OCI-LY1 (cell line): Measurements from ENCODE around the gene ANKRD11.

ENCODE experiments used
- H2AFZ ChIP-seq: fragments of 200-600 bp; sonication (generic), shearing (Covaris generic); 2 replicates; pipeline ENCODE4 v1.6.0; 2014; ENCODE audit warnings: antibody characterized with exemption, mild to moderate bottlenecking, low read length
- H3F3A ChIP-seq: fragments of 200-600 bp; sonication (generic), shearing (Covaris generic); 2 replicates; pipeline ENCODE4 v1.6.0; 2014; ENCODE audit warnings: mild to moderate bottlenecking, antibody characterized with exemption, low read length, moderate library complexity; ENCODE audit not compliant: insufficient read depth
- H3K27ac ChIP-seq: fragments of 200-600 bp; sonication (generic); 2 replicates; pipeline ENCODE4 v1.5.1; 2014; ENCODE audit warnings: low read length, mixed run types, mild to moderate bottlenecking, low read depth; ENCODE audit not compliant: poor library complexity, severe bottlenecking
- H3K27me3 ChIP-seq: fragments of 200-600 bp; sonication (generic); 2 replicates; pipeline ENCODE4 v1.6.0; 2014; ENCODE audit warnings: antibody characterized with exemption, mild to moderate bottlenecking, low read length, moderate library complexity; ENCODE audit not compliant: insufficient read depth
- H3K36me3 ChIP-seq: fragments of 200-600 bp; sonication (generic); 2 replicates; pipeline ENCODE4 v1.6.1; 2014; ENCODE audit warnings: mild to moderate bottlenecking, antibody characterized with exemption, low read length, moderate library complexity, mixed read lengths; ENCODE audit not compliant: insufficient read depth
- H3K4me1 ChIP-seq: fragments of 200-600 bp; sonication (generic); 2 replicates; pipeline ENCODE4 v1.5.1; 2014; ENCODE audit warnings: mild to moderate bottlenecking, low read length, moderate library complexity; ENCODE audit not compliant: insufficient read depth, severe bottlenecking
- H3K4me2 ChIP-seq: fragments of 200-600 bp; sonication (generic), shearing (Covaris generic); 2 replicates; pipeline ENCODE4 v1.6.1; 2014; ENCODE audit warnings: low read length
- H3K4me3 ChIP-seq: fragments of 200-600 bp; sonication (generic); 2 replicates; pipeline ENCODE4 v1.5.1; 2014; ENCODE audit warnings: low read length, low read depth, mild to moderate bottlenecking, mixed read lengths; ENCODE audit not compliant: poor library complexity, severe bottlenecking
- H3K79me2 ChIP-seq: fragments of 200-600 bp; shearing (Covaris generic); 2 replicates; pipeline ENCODE4 v1.6.1; 2016; ENCODE audit warnings: mixed run types, low read length, mixed read lengths; ENCODE audit not compliant: insufficient read depth
- H3K9ac ChIP-seq: fragments of 200-600 bp; sonication (generic), shearing (Covaris generic); 2 replicates; pipeline ENCODE4 v1.6.1; 2014; ENCODE audit warnings: mild to moderate bottlenecking, low read length, mixed read lengths
- H3K9me2 ChIP-seq: fragments of 200-600 bp; sonication (generic), shearing (Covaris generic); 2 replicates; pipeline ENCODE4 v1.6.1; 2014; ENCODE audit warnings: low read depth, mild to moderate bottlenecking, low read length, mixed read lengths
- H3K9me3 ChIP-seq: fragments of 200-600 bp; shearing (Covaris generic); 2 replicates; pipeline ENCODE4 v1.6.1; 2014; ENCODE audit warnings: low read length, mixed read lengths
- H4K20me1 ChIP-seq: fragments of 200-600 bp; sonication (generic), shearing (Covaris generic); 2 replicates; pipeline ENCODE4 v1.6.0; 2016; ENCODE audit warnings: mild to moderate bottlenecking, low read length; ENCODE audit not compliant: insufficient read depth
- CTCF ChIP-seq: fragments of 200-600 bp; sonication (generic), shearing (Covaris generic); IDR thresholded peaks from 2 replicates; pipeline ENCODE4 v1.5.1; 2017; ENCODE audit warnings: mild to moderate bottlenecking, antibody characterized with exemption, low read length, moderate library complexity, mixed read lengths
- EZH2 ChIP-seq: fragments of 200-600 bp; sonication (generic), shearing (Covaris generic); IDR thresholded peaks from 2 replicates; pipeline ENCODE4 v1.8.0; 2017; ENCODE audit warnings: borderline replicate concordance, mixed run types, mild to moderate bottlenecking, antibody characterized with exemption, low read length, moderate library complexity, mixed read lengths

The ANKRD11 gene

DNA sequence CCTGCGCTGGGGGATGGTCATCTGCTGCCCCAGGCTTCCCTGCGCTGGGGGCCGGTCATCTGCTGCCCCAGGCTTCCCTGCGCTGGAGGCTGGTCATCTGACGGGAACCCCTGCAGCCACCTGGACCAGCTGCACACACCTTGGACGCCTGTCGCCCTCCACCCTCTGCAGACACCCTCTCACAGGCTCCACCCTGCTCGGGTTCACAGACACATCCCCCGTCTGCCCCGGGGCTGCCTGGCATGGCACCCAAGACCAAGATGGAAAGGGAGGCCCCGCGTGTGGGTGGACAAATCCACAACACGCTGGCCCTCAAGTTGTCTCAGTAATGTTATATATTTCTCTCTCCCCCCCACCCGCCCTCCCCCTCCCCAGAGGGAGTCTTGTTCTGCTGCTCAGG is 89.6 kb downstream of the ANKRD11 start:
- Histone ChIP-seq H3F3A (no peaks in the 10 kb centered on the region), H3K4me1 (peaks cover 33% of the 10 kb centered on the region), H3K9me3 (no peaks in the 10 kb centered on the region), H2AFZ (no peak overlapping the region), H3K36me3 (peaks cover 10% of the 10 kb centered on the region; the same call in 1 of the 2 replicates), H3K4me3 (no peak overlapping the region), H3K27me3 (no peaks in the 10 kb centered on the region), H3K79me2 (peaks cover 77% of the 10 kb centered on the region), H3K9me2 (no peaks in the 10 kb centered on the region), H4K20me1 (no peaks in the 10 kb centered on the region), H3K4me2 (no peak overlapping the region), H3K9ac (no peak overlapping the region), H3K27ac (no peak overlapping the region)
- TF ChIP-seq EZH2: no peak
- TF ChIP-seq CTCF: no peak

- TF ChIP-seq CTCF: no peak
- TF ChIP-seq EZH2: no peak
- Histone ChIP-seq H4K20me1 (0 out of 2 replicates have a peak, but pooled peaks cover under 1% of the 10 kb centered on the region), H3K9ac (no peak overlapping the region), H3F3A (no peaks in the 10 kb centered on the region), H3K9me3 (no peaks in the 10 kb centered on the region), H3K36me3 (peaks cover 12% of the 10 kb centered on the region; the same call in 1 of the 2 replicates), H3K9me2 (no peaks in the 10 kb centered on the region), H3K27me3 (no peaks in the 10 kb centered on the region), H3K27ac (no peak overlapping the region), H2AFZ (no peak overlapping the region), H3K4me1 (peaks cover 20% of the 10 kb centered on the region), H3K4me2 (no peak overlapping the region), H3K4me3 (no peak overlapping the region), H3K79me2 (peaks cover 76% of the 10 kb centered on the region)
Observed at GRCh38 chr16:89398924-89399323, 91.4 kb downstream of the ANKRD11 start.

DNA sequence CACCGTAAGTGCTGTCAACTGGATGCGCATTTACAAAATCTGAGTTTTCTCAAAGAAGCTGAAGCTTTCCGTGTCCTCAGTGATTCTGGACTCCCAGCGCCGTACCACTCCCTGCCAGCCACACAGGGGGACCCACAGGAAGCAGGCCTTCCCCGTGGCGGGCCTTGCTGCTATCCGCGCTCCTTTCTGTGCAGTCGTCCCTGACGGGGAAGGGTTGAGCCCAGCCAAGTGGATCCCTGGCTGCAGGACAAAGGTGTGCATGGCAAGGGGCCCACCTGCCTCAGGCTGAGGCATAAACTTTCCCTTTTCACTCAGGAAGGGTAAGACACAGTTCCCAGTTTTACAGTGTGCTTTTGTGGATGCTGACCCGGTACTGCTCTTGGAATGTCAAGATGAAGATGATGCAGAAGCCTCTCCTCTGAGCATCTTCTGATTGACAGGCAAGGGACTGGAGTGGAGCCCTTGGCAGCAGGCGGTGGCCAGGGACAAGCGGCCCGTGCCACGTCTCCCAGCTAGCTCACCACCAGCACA is 93.0 kb downstream of the ANKRD11 start:
- H2AFZ ChIP-seq: no peak overlapping the region
- H3K27me3 ChIP-seq: no peaks in the 10 kb centered on the region
- peaks cover 12% of the 10 kb centered on the region for H3K4me1 ChIP-seq
- 0 out of 2 replicates have a peak, but pooled peaks cover 2% of the 10 kb centered on the region for H4K20me1 ChIP-seq
- no peak overlapping the region for H3K4me3 ChIP-seq
- H3K9me2 ChIP-seq: no peaks in the 10 kb centered on the region
- H3K9me3 ChIP-seq: no peaks in the 10 kb centered on the region
- no peak overlapping the region for H3K27ac ChIP-seq
- TF ChIP-seq CTCF: no peak
- TF ChIP-seq EZH2: no peak
- H3K36me3 ChIP-seq: peaks cover 20% of the 10 kb centered on the region
- no peaks in the 10 kb centered on the region for H3F3A ChIP-seq
- peaks cover 83% of the 10 kb centered on the region for H3K79me2 ChIP-seq
- H3K4me2 ChIP-seq: no peak overlapping the region
- H3K9ac ChIP-seq: no peak overlapping the region
